Skeletal muscle tissue (tissue), 4 donors: ENCODE data around the gene DYNC1LI1. TPM values are rescaled to one million over a fixed set of nuclear protein-coding genes. Genes with fewer than 3 reads are reported as not detected.

Source experiments
- H3K27ac ChIP-seq: one replicate; pipeline ENCODE4 v1.7.0; 2013; ENCODE audit warnings: mild to moderate bottlenecking, low read depth, low read length, inconsistent platforms
- H3K27me3 ChIP-seq, 3 donors: one replicate each; pipeline ENCODE4 v1.7.0; 2013; ENCODE audit warnings: low read length in 3 of 3; ENCODE audit not compliant: control insufficient read depth in 3 of 3, insufficient read depth in 3 of 3
- H3K36me3 ChIP-seq, 3 donors: one replicate each; pipeline ENCODE4 v1.7.0; 2013; ENCODE audit warnings: low read length in 3 of 3; ENCODE audit not compliant: control insufficient read depth in 3 of 3, insufficient read depth in 3 of 3
- H3K4me1 ChIP-seq, 3 donors: one replicate each; pipeline ENCODE4 v1.7.0; 2013; ENCODE audit warnings: low read length in 3 of 3, mild to moderate bottlenecking in 3 of 3; ENCODE audit not compliant: control insufficient read depth in 3 of 3, insufficient read depth in 3 of 3
- H3K4me3 ChIP-seq, 3 donors: one replicate each; pipeline ENCODE4 v1.7.0; 2013; ENCODE audit warnings: low read length in 3 of 3
- H3K9ac ChIP-seq, 3 donors: one replicate each; pipeline ENCODE4 v1.7.0; 2013; ENCODE audit warnings: low read length in 3 of 3, mild to moderate bottlenecking in 3 of 3, moderate library complexity in 2 of 3, low read depth in 1 of 3
- H3K9me3 ChIP-seq, 3 donors: one replicate each; pipeline ENCODE4 v1.7.0; 2013; ENCODE audit warnings: low read length in 3 of 3; ENCODE audit not compliant: control insufficient read depth in 3 of 3
- total RNA-seq: library from RNA; depleted of rRNA; stranded (reverse); fragments of >200 nt; gene quantifications from one replicate; pipeline ENCODE4 v1.2.3, GENCODE V29; 2014
- donor health status: Osteomylitis.

DYNC1LI1 gene
- total RNA-seq, 1 donor from 2014 or later, result 25.6 TPM

DNA sequence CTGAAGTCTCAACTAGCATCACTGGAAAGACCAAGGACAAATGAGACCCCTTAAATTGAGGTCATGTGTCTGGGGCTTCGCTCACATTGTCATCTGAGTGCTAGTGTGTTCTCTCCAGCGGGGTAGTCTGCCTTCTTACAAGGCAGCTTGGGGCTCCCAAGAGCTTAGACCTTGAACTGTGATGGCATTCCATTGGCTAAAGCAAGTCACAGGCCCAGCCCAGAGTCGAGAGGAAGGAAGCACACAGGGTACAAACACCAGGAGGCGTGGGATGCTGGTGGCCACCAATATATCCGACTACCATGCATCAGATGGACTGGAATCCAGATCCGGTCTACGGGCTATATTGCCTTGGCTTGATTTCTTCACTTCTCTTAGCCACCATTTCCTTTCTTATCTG lies 31.5 kb upstream of the DYNC1LI1 start:
- Histone ChIP-seq H3K4me3 (no peak overlapping the region), H3K4me1 (no peaks in the 10 kb centered on the region), H3K27me3 (no peaks in the 10 kb centered on the region), H3K9me3 (no peaks in the 10 kb centered on the region), H3K36me3 (no peaks in the 10 kb centered on the region), H3K9ac (no peak overlapping the region), H3K27ac (no peak overlapping the region)

DNA sequence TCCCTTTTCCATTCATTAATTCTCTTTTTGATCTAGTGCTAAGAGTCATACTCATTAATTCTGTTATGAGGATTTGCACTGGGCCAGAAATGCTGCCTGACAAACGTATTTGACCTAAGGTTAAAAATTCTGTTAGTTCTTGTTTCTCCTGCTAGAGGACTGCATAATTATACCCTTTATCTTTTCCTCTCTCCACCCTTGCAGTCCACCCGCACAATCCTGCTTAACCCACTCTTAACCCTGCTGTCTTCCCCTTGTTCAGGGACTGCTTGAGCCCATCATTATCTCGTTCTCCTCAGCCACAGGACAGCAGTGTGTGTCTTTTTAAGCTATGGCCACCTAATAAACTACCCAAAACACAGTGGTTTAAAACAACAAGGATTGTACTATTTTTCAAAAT lies 31.1 kb upstream of the DYNC1LI1 start:
- Histone ChIP-seq H3K9me3 (no peaks in the 10 kb centered on the region), H3K36me3 (no peaks in the 10 kb centered on the region), H3K27ac (no peak overlapping the region), H3K27me3 (no peaks in the 10 kb centered on the region), H3K4me3 (no peak overlapping the region), H3K9ac (no peak overlapping the region), H3K4me1 (no peaks in the 10 kb centered on the region)

- Histone ChIP-seq H3K4me1 (peaks cover 0 to 14% (median 3%) of the 10 kb centered on the region in 3 donors), H3K27ac (no peak overlapping the region), H3K4me3 (no peak overlapping the region), H3K9me3 (no peaks in the 10 kb centered on the region), H3K36me3 (no peaks in the 10 kb centered on the region), H3K27me3 (no peaks in the 10 kb centered on the region), H3K9ac (no peak overlapping the region)
These were observed 27.0 kb upstream of the DYNC1LI1 start for GRCh38 chr3:32597656-32598055.

DNA sequence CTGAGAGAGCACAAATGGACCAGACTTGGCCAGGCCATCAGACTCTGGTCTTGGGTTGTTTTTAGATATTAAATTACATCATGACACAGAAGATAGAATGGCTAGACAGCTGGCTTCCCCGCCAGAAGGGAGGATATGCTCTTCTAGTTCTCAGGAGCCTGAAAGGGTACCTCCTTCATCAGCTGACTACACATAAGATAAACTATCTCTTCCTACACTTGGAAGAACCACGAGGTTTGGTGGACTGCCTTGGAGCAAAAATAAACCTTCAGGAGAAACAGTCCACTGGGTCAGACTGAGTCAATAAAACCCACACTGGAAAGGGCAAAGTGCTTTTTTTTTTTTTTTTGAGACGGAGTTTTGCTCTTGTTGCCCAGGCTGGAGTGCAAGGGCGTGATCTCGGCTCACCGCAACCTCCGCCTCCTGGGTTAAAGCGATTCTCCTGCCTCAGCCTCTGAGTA lies 26.3 kb upstream of the DYNC1LI1 start:
- Histone ChIP-seq H3K9ac (no peak overlapping the region), H3K4me1 (peaks cover 0 to 14% (median 3%) of the 10 kb centered on the region in 3 donors), H3K27ac (no peak overlapping the region), H3K4me3 (no peak overlapping the region), H3K9me3 (no peaks in the 10 kb centered on the region), H3K36me3 (no peaks in the 10 kb centered on the region), H3K27me3 (no peaks in the 10 kb centered on the region)

GRCh38 chr3:32596282-32596908 lies 25.7 kb upstream of the DYNC1LI1 start:
- no peaks in the 10 kb centered on the region for H3K27me3 ChIP-seq
- no peaks in the 10 kb centered on the region for H3K36me3 ChIP-seq
- H3K9ac ChIP-seq, result no peak overlapping the region
- H3K27ac ChIP-seq, result no peak overlapping the region
- H3K4me3 ChIP-seq, result no peak overlapping the region
- H3K9me3 ChIP-seq, result no peaks in the 10 kb centered on the region
- H3K4me1 ChIP-seq, result peaks cover 0 to 14% (median 3%) of the 10 kb centered on the region in 3 donors

DNA sequence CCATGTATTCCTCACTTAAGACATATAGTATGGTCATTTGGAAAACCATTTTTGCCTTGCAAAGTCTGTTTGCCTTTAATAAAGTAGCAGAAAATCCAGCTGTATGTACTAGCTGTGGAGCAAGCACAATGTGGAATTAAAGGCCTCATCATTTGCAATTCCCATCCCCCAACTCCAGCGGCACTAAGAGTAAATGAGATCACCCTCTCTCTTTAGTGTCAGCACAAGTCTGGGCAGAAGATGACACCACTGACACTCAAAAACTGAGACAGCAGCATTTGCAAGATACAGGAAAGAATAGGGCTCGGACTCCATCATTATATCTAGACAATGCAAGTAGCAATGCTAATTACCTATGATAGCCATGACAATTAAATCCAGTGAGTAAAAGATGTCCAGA lies 24.7 kb upstream of the DYNC1LI1 start:
- H3K4me1 ChIP-seq, result peaks cover 0 to 14% (median 3%) of the 10 kb centered on the region in 3 donors
- peak overlapping the region; percentile 19 for H3K27ac ChIP-seq

GRCh38 chr3:32593903-32594525 lies 23.4 kb upstream of the DYNC1LI1 start:
- Histone ChIP-seq H3K4me1 (peaks cover 0 to 14% (median 3%) of the 10 kb centered on the region in 3 donors), H3K4me3 (no peak overlapping the region), H3K9me3 (no peaks in the 10 kb centered on the region), H3K9ac (no peak overlapping the region), H3K27ac (no peak overlapping the region), H3K27me3 (no peaks in the 10 kb centered on the region), H3K36me3 (no peaks in the 10 kb centered on the region)

More for the DNA sequence above, 24.7 kb upstream of the DYNC1LI1 start:
- H3K36me3 ChIP-seq, result no peaks in the 10 kb centered on the region
- no peak overlapping the region for H3K4me3 ChIP-seq
- H3K9ac ChIP-seq, result no peak overlapping the region
- H3K9me3 ChIP-seq, result no peaks in the 10 kb centered on the region
- no peaks in the 10 kb centered on the region for H3K27me3 ChIP-seq

DNA sequence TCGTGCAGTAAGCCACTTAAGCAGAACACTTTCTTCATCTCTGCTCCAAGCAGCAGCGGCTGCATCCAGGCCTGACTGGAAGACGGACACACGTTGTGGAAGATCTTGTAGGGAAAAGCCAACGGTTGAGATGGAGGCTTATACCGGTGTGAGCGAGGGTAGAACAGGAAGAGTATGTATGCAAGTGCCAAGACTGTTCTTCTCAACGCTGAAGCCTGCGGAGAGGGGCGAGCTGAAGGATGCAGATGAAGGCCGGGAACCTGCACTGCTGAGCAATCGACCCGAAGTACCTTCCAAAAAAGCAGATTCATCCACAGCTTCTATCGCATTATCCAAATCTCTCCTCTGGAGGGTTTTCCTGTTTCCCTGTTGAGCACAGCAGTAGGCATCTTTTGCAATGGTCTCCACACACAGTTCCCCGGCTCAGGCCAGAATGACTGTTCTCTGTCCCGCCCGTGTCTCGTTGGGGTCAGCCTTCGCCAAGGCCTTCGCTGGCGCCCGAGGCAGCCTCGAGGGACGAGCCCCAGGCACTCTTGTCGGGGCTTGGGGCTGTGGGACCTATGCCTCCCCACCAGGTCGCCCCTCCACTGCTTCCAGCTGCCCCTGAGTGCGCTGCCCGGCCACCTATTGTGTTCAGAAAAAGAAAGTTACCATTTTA lies 22.2 kb upstream of the DYNC1LI1 start:
- Histone ChIP-seq H3K4me1 (peaks cover 0 to 14% (median 3%) of the 10 kb centered on the region in 3 donors), H3K27ac (no peak overlapping the region), H3K36me3 (no peaks in the 10 kb centered on the region), H3K9me3 (no peaks in the 10 kb centered on the region), H3K4me3 (no peak overlapping the region), H3K27me3 (no peaks in the 10 kb centered on the region), H3K9ac (no peak overlapping the region)

DNA sequence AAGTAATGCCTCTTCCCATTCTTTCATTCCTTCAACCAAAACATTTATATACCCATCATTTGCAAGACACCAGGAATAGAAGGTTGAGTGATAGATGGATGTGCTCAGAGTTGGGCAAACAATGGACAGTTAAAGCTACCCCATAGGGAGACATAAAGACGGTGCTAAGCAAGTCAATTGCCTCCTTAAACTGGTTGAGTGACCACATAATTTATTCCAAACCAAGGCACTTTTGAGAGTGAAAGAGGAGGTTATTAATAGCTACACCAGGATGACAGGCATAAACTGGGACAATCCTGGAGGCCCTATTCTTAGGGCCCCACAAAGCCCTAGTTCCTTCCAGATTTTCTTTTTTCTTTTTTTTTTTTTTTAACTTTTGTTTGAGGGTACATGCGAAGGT lies 21.4 kb upstream of the DYNC1LI1 start:
- Histone ChIP-seq H3K27ac (no peak overlapping the region), H3K36me3 (no peaks in the 10 kb centered on the region), H3K4me3 (no peak overlapping the region), H3K27me3 (no peaks in the 10 kb centered on the region), H3K4me1 (peaks cover 0 to 14% (median 3%) of the 10 kb centered on the region in 3 donors), H3K9ac (no peak overlapping the region), H3K9me3 (no peaks in the 10 kb centered on the region)

GRCh38 chr3:32591186-32591585 lies 20.5 kb upstream of the DYNC1LI1 start:
- Histone ChIP-seq H3K4me3 (no peak overlapping the region), H3K27me3 (no peaks in the 10 kb centered on the region), H3K9me3 (no peaks in the 10 kb centered on the region), H3K36me3 (no peaks in the 10 kb centered on the region), H3K9ac (no peak overlapping the region), H3K27ac (no peak overlapping the region), H3K4me1 (peaks cover 0 to 12% (median 0%) of the 10 kb centered on the region in 3 donors)
